ENCODE data around the gene TRIO. TPM values are rescaled to one million over a fixed set of nuclear protein-coding genes. Genes with fewer than 3 reads are reported as not detected.

Gene TRIO
- total RNA-seq, 4 donors from 2014 or later, result 21.2 to 105 (median 47.6) TPM

GRCh38 chr5:14148890-14149671 is 5.9 kb downstream of the TRIO start:
- Histone ChIP-seq H3K4me1 (peaks cover 18 to 77% (median 53%) of the 10 kb centered on the region in 3 donors), H3K9me3 (no peaks in the 10 kb centered on the region), H3K36me3 (no peaks in the 10 kb centered on the region), H3K27ac (peak overlapping the region in 1 of 4 donors; percentile 22), H3K27me3 (no peaks in the 10 kb centered on the region), H3K4me3 (no peak overlapping the region)
- DNase-seq, result no peak
- TF ChIP-seq POLR2A (IDR thresholded peaks at IDR 0.05), result no peak
- no peak for TF ChIP-seq CTCF (IDR thresholded peaks at IDR 0.05)
- WGBS, 2 donors, result 74 to 80% methylated on average over 10 to 13 of the region's 15 CpGs
- intact Hi-C loops (cut with DNase I), result loop anchor here (10.0 kb wide), 1 partner anchor 116 kb away; no protein-coding TSS in a partner anchor

- 70 to 90% methylated on average over 1 to 2 of the region's 3 CpGs for WGBS, 2 donors
- Histone ChIP-seq H3K27me3 (no peaks in the 10 kb centered on the region), H3K27ac (no peak overlapping the region), H3K4me1 (peaks cover 18 to 79% (median 60%) of the 10 kb centered on the region in 3 donors), H3K9me3 (no peaks in the 10 kb centered on the region), H3K4me3 (no peak overlapping the region), H3K36me3 (no peaks in the 10 kb centered on the region)
- TF ChIP-seq CTCF (IDR thresholded peaks at IDR 0.05) (no peak), POLR2A (IDR thresholded peaks at IDR 0.05) (no peak)
- DNase-seq, result no peak
- intact Hi-C loops (cut with DNase I), result loop anchor here (10.0 kb wide), 1 partner anchor 115 kb away; no protein-coding TSS in a partner anchor
Measured at GRCh38 chr5:14149672-14150274, 6.6 kb downstream of the TRIO start.

- no peak for TF ChIP-seq CTCF (IDR thresholded peaks at IDR 0.05)
- TF ChIP-seq POLR2A (IDR thresholded peaks at IDR 0.05), result no peak
- Histone ChIP-seq H3K27ac (no peak overlapping the region), H3K4me3 (no peak overlapping the region), H3K9me3 (no peaks in the 10 kb centered on the region), H3K4me1 (peaks cover 16 to 79% (median 61%) of the 10 kb centered on the region in 3 donors), H3K27me3 (no peaks in the 10 kb centered on the region), H3K36me3 (no peaks in the 10 kb centered on the region)
- intact Hi-C loops (cut with DNase I), result no loop called here
- WGBS, 2 donors, result 64 to 79% methylated on average over 3 of the region's 3 CpGs
- no peak for DNase-seq
Measured at GRCh38 chr5:14151416-14151815, 8.3 kb downstream of the TRIO start.

- TF ChIP-seq CTCF (IDR thresholded peaks at IDR 0.05) (no peak), POLR2A (IDR thresholded peaks at IDR 0.05) (no peak)
- 80 to 89% methylated on average over 5 to 6 of the region's 6 CpGs for WGBS, 2 donors
- DNase-seq, result no peak
Measured at GRCh38 chr5:14153071-14153864, 10.1 kb downstream of the TRIO start.

More at GRCh38 chr5:14153071-14153864, 10.1 kb downstream of the TRIO start:
- no peaks in the 10 kb centered on the region for H3K9me3 ChIP-seq
- intact Hi-C loops (cut with DNase I), result no loop called here
- no peaks in the 10 kb centered on the region for H3K36me3 ChIP-seq
- H3K27ac ChIP-seq, result peak overlapping the region; percentile 39 to 79 (median 66)
- peaks cover 17 to 76% (median 57%) of the 10 kb centered on the region in 3 donors for H3K4me1 ChIP-seq
- H3K27me3 ChIP-seq, result no peaks in the 10 kb centered on the region
- no peak overlapping the region for H3K4me3 ChIP-seq
